Measurements from ENCODE around the gene INPP5E.
"Not testable (repeated sequence)": the region's sequence is repeated elsewhere in the genome, so short reads cannot be mapped to it uniquely, and the experiment has no call there.

INPP5E gene

GRCh38 chr9:136429075-136429628 is 10.5 kb downstream of the INPP5E start:
- DNase-seq = no peak

DNA sequence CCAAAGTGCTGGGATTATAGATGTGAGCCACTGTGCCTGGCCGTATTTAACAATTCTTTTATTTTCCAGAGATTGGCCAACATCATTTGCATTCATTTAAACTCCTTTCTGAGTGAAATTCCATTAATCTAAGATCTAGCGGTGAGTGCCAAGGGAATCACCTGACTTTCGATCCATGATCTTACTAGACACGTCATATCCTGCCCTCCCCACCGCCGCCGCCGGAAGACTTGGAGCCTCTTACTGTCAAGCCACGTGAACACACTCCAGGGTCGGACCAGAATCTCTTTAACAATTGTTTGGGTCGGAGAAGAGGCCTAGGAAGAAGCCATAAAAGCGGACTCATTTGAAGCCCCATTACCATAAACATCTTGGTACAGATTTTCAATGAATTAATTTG is 12.9 kb downstream of the INPP5E start:
- no peak for DNase-seq

DNA sequence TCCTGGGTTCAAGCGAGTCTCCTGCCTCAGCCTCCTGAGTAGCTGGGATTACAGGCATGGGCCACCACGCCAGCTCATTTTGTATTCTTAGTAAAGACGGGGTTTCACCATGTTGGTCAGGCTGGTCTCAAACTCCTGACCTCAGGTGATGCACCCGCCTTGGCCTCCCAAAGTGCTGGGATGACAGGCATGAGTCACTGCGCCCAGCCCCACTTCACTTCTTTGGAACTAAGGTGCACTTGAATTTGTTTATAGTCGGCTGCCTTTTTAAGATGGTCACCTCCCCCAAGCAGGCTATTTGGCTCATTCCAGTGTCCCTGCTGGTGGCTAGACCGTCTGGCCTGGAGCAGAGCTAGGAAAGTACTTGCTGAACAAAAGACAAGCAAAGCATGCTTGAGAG is 14.3 kb downstream of the INPP5E start:
- peak; percentile 59 for DNase-seq

DNA sequence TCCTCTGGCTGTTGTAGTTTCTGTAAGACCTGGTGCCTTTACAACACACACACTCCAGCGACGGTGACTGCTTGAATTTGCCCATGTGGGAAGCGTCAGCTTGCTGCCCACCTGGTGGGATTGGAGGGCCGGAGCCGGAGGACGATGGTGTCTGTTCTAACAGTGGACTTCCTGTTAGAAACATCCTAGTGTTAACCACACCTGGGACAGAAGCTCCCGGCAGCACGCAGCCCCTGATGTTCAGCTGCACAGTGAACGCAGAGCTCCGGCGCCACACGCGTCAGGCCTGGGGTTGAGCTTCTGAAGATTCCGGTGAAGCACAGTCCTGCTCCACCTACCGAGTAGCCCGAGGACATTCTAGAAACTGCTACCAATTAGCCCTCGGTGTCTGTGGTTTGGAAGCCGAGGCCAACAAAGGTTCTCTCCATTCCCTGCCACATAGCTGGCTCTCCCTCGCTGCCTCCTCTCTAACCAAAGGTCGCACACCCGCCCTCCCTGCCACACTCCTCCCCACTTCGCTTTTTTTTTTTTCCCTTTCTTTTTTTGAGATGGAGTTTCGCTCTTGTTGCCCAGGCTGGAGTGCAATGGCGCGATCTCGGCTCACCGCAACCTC is 14.8 kb downstream of the INPP5E start:
- no peak for DNase-seq

- DNase-seq = no peak
Observed at GRCh38 chr9:136423432-136424146, 16.1 kb downstream of the INPP5E start.

DNA sequence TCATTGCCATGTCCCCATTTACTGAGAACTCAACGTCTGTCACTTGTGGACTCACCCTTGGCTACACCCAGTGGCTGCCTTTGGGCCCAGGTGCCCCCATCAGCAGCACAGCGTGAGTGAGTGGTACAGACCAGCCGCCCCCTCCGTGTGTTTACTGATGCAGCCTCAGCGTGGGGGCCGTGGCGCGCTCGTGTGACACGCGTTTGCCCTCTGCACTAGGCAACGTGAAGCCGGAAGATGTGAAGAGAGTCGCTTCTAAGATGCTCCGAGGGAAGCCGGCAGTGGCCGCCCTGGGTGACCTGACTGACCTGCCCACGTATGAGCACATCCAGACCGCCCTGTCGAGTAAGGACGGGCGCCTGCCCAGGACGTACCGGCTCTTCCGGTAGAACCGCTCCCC is 16.8 kb downstream of the INPP5E start:
- DNase-seq = no peak

- no peak for DNase-seq
Observed at GRCh38 chr9:136421791-136422190, 17.9 kb downstream of the INPP5E start.

GRCh38 chr9:136419092-136419420 is 20.6 kb downstream of the INPP5E start:
- no peak for DNase-seq

- DNase-seq = no peak
Observed at GRCh38 chr9:136418182-136419091, 21.2 kb downstream of the INPP5E start.

DNA sequence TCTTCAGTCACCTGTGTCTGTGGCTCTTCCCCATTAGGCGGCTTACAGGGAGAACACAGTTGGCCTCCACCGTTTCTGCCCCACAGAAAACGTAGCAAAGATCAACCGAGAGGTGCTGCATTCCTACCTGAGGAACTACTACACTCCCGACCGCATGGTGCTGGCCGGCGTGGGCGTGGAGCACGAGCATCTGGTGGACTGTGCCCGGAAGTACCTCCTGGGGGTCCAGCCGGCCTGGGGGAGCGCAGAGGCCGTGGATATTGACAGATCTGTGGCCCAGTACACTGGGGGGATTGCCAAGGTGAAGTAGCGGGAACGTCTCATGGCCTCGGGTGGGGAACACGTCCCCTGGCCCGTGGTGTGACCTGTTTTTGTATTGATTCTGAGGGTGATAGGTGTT is 22.7 kb downstream of the INPP5E start:
- DNase-seq = no peak

GRCh38 chr9:136416427-136416826 is 23.2 kb downstream of the INPP5E start:
- no peak for DNase-seq

DNA sequence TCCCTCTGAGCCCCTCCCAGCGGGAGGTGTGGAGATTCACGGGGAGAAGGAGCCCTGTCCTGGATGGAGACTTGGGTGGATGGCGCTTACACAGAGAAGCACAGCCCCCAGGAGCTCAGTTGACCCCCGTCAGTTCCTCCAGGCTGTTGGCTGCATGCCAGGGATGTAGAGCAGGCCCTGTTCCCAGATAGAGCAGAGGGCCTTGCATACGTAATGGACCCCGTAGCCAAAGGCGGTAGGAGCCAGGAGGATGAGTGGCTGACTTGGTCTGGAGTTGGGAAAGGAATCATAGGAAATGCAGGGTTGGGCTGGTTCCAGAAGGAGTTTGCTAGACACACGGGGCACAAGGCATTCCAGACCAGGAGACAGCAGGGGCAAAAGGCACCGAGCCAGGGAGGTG is 26.7 kb downstream of the INPP5E start:
- no peak for DNase-seq

GRCh38 chr9:136411378-136411777 is 28.3 kb downstream of the INPP5E start:
- DNase-seq = no peak

- peak; percentile 96 for DNase-seq
Observed at GRCh38 chr9:136410500-136411287, 29.0 kb downstream of the INPP5E start, which contains the start of the genes ENTR1 and PMPCA. ENTR1 (minus strand) TSS chr9:136410614; CDS start chr9:136410397, 217 bp downstream. PMPCA (plus strand) TSS chr9:136410658; CDS start chr9:136410669, 11 bp downstream.

GRCh38 chr9:136409557-136410455 is 29.8 kb downstream of the INPP5E start:
- peak; percentile 69 for DNase-seq

DNA sequence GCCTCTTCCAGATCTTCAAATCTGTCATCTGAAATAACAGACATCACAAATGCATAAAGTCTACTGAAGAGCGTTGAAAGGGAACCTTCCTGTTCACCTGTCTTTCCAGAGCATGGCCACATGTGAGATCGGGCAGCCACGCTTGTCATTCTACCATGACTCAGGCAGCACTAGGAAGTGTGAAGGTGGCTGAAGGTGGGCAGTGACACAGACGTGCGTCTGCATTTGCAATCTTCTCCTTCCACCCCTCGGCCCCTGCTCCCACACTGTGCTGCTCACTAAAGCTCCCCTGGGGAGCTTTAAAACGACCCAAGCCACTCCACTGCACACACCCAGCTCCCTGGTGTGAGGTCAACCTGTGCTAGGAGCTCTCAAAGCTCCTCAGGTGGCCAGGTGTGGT is 31.7 kb downstream of the INPP5E start:
- DNase-seq = no peak

- DNase-seq = not testable (repeated sequence)
Observed at GRCh38 chr9:136407061-136407460, 32.6 kb downstream of the INPP5E start.

- not testable (repeated sequence) for DNase-seq
Observed at GRCh38 chr9:136405904-136406303, 33.7 kb downstream of the INPP5E start.

- no peak for DNase-seq
Observed at GRCh38 chr9:136405481-136405880, 34.2 kb downstream of the INPP5E start.

- DNase-seq = no peak
Observed at GRCh38 chr9:136404801-136405136, 34.9 kb downstream of the INPP5E start.
